Muscle of leg (tissue), 16 donors: ENCODE results near the gene PLSCR4. TPM values are rescaled to one million over a fixed set of nuclear protein-coding genes. Genes with fewer than 3 reads are reported as not detected.
"Not testable (repeated sequence)": the region's sequence is repeated elsewhere in the genome, so short reads cannot be mapped to it uniquely, and the experiment has no call there.

Experiments
- DNase-seq: peaks from one replicate; pipeline ENCODE4 v3.0.0; 2013
- H3K27ac ChIP-seq: one replicate; pipeline ENCODE4 v1.5.1; 2013; ENCODE audit warnings: mild to moderate bottlenecking, low read length, control low read depth
- H3K27me3 ChIP-seq: one replicate; pipeline ENCODE4 v1.6.1; 2013; ENCODE audit warnings: low read length; ENCODE audit not compliant: control insufficient read depth, insufficient read depth
- H3K36me3 ChIP-seq: one replicate; pipeline ENCODE4 v1.6.1; 2013; ENCODE audit warnings: low read length; ENCODE audit not compliant: control insufficient read depth, insufficient read depth
- H3K4me1 ChIP-seq: one replicate; pipeline ENCODE4 v1.6.1; 2013; ENCODE audit warnings: low read length; ENCODE audit not compliant: control insufficient read depth, insufficient read depth
- H3K4me3 ChIP-seq: one replicate; pipeline ENCODE4 v1.5.1; 2013; ENCODE audit warnings: low read length, control low read depth
- H3K9me3 ChIP-seq: replicated peaks from 2 replicates; pipeline ENCODE4 v1.6.1; 2013; ENCODE audit warnings: low read depth, low read length; ENCODE audit not compliant: control insufficient read depth
- WGBS: methylation state at CpG from one replicate; pipeline ENCODE4 v1.1.5; 2013; ENCODE audit warnings: missing lambda C conversion rate; ENCODE audit not compliant: insufficient coverage; 5-methylcytosine and 5-hydroxymethylcytosine counted together
- long read RNA-seq, 11 donors: transcript quantifications; one replicate each; lab custom pipeline, GENCODE V29; 2026
- polyA plus RNA-seq, 8 donors: library from polyadenylated mRNA; unstranded; fragments of 120-200 nt; gene quantifications; one replicate each; pipeline versions ENCODE4 v1.2.1 to v1.2.3, GENCODE V29; 2013; ENCODE audit warnings: inconsistent platforms in 1 of 8, low replicate concordance in 1 of 8; ENCODE audit not compliant: insufficient read length in 8 of 8, insufficient read depth in 1 of 8
- total RNA-seq: library from RNA; stranded (reverse); fragments of 120-200 nt; gene quantifications from one replicate; pipeline ENCODE4 v1.2.4, GENCODE V29; 2013

PLSCR4 gene
- 19.4 TPM for total RNA-seq
- 10 to 100 TPM; 10.9 to 26.2 (median 14.2) TPM for polyA plus RNA-seq
- long read RNA-seq, donor 1, partial matches to known transcripts = 0 of 2 reads
- long read RNA-seq, donor 1, other reads (novel, unspliced or antisense) = 0 of 2 reads
- long read RNA-seq, donor 2, partial matches to known transcripts = 0 of 2 reads
- long read RNA-seq, donor 2, other reads (novel, unspliced or antisense) = 0 of 2 reads
- long read RNA-seq, donor 3, partial matches to known transcripts = 0 of 8 reads
- long read RNA-seq, donor 3, other reads (novel, unspliced or antisense) = 0 of 8 reads
- long read RNA-seq, donor 4 = 0 reads
- long read RNA-seq, donor 5, partial matches to known transcripts = 0 of 5 reads
- long read RNA-seq, donor 5, other reads (novel, unspliced or antisense) = 0 of 5 reads
- long read RNA-seq, donor 6 = 0 reads
- long read RNA-seq, donor 7, partial matches to known transcripts = 0 of 5 reads
- long read RNA-seq, donor 7, other reads (novel, unspliced or antisense) = 0 of 5 reads
- long read RNA-seq, donor 8, partial matches to known transcripts = 0 of 4 reads
- long read RNA-seq, donor 8, other reads (novel, unspliced or antisense) = 0 of 4 reads
- long read RNA-seq, donor 9 = 0 reads
- long read RNA-seq, donor 10, partial matches to known transcripts = 0 of 2 reads
- long read RNA-seq, donor 10, other reads (novel, unspliced or antisense) = 0 of 2 reads
- long read RNA-seq, donor 11, partial matches to known transcripts = 0 of 4 reads
- long read RNA-seq, donor 11, other reads (novel, unspliced or antisense) = 0 of 4 reads

- under 1% methylated on average over 65 of the region's 78 CpGs for WGBS
- Histone ChIP-seq H3K27ac (peak within 1 kb of the TSS; percentile 88), H3K27me3 (peaks cover 2% of the 10 kb centered on the region), H3K9me3 (peaks cover 3% of the 10 kb centered on the region), H3K36me3 (no peaks in the 10 kb centered on the region), H3K4me1 (peaks cover 2% of the 10 kb centered on the region), H3K4me3 (peak within 1 kb of the TSS; percentile 68)
- peak; percentile 96 for DNase-seq
These were observed at the start of gene PLSCR4 for GRCh38 chr3:146250449-146251382. Gene PLSCR4 (minus strand): TSS chr3:146251105. CDS start chr3:146222071, 29,034 bp downstream.

GRCh38 chr3:146293401-146293800 lies 42.5 kb upstream of the PLSCR4 start:
- not testable (repeated sequence) for DNase-seq, H3K27ac ChIP-seq, H3K36me3 ChIP-seq, H3K4me1 ChIP-seq, H3K27me3 ChIP-seq, H3K9me3 ChIP-seq, H3K4me3 ChIP-seq
- 83% methylated on average over 1 of the region's 6 CpGs for WGBS

- Histone ChIP-seq H3K27ac (no peak overlapping the region), H3K4me1 (no peaks in the 10 kb centered on the region), H3K4me3 (no peak overlapping the region), H3K36me3 (no peaks in the 10 kb centered on the region), H3K9me3 (no peaks in the 10 kb centered on the region), H3K27me3 (no peaks in the 10 kb centered on the region)
- no peak for DNase-seq
- WGBS = no CpG with 5 or more reads among the region's 1 CpG
These were observed 33.0 kb upstream of the PLSCR4 start for GRCh38 chr3:146283781-146284445.

- no peak overlapping the region for H3K4me3 ChIP-seq
- 0% methylated on average over 1 of the region's 4 CpGs for WGBS
- DNase-seq = peak; percentile 30
- peaks cover 3% of the 10 kb centered on the region for H3K4me1 ChIP-seq
- H3K36me3 ChIP-seq = no peaks in the 10 kb centered on the region
- H3K9me3 ChIP-seq = no peaks in the 10 kb centered on the region
- H3K27ac ChIP-seq = no peak overlapping the region
- no peaks in the 10 kb centered on the region for H3K27me3 ChIP-seq
These were observed 30.0 kb upstream of the PLSCR4 start for GRCh38 chr3:146280864-146281263.

- peaks cover 3% of the 10 kb centered on the region for H3K4me1 ChIP-seq
- WGBS = 77% methylated on average over 3 of the region's 3 CpGs
- no peak overlapping the region for H3K27ac ChIP-seq
- no peak overlapping the region for H3K4me3 ChIP-seq
- DNase-seq = no peak
- H3K27me3 ChIP-seq = no peaks in the 10 kb centered on the region
- no peaks in the 10 kb centered on the region for H3K9me3 ChIP-seq
- H3K36me3 ChIP-seq = no peaks in the 10 kb centered on the region
These were observed 29.0 kb upstream of the PLSCR4 start for GRCh38 chr3:146279951-146280350.

- no CpG with 5 or more reads among the region's 2 CpGs for WGBS
- no peaks in the 10 kb centered on the region for H3K27me3 ChIP-seq
- peaks cover 5% of the 10 kb centered on the region for H3K4me1 ChIP-seq
- H3K36me3 ChIP-seq = no peaks in the 10 kb centered on the region
- DNase-seq = no peak
- no peak overlapping the region for H3K27ac ChIP-seq
- H3K4me3 ChIP-seq = no peak overlapping the region
- H3K9me3 ChIP-seq = no peaks in the 10 kb centered on the region
These were observed 28.1 kb upstream of the PLSCR4 start for GRCh38 chr3:146279013-146279412.

GRCh38 chr3:146277953-146278631 lies 27.2 kb upstream of the PLSCR4 start:
- H3K4me3 ChIP-seq = no peak overlapping the region
- H3K27me3 ChIP-seq = no peaks in the 10 kb centered on the region
- peak overlapping the region; percentile 76 for H3K27ac ChIP-seq
- H3K9me3 ChIP-seq = no peaks in the 10 kb centered on the region
- WGBS = 48% methylated on average over 2 of the region's 2 CpGs
- peaks cover 5% of the 10 kb centered on the region for H3K4me1 ChIP-seq
- H3K36me3 ChIP-seq = no peaks in the 10 kb centered on the region
- DNase-seq = peak; percentile 97

GRCh38 chr3:146275476-146275875 lies 24.6 kb upstream of the PLSCR4 start:
- 83% methylated on average over 3 of the region's 3 CpGs for WGBS
- peak; percentile 18 for DNase-seq
- Histone ChIP-seq H3K27ac (peak overlapping the region; percentile 89), H3K27me3 (no peaks in the 10 kb centered on the region), H3K4me1 (peaks cover 5% of the 10 kb centered on the region), H3K9me3 (no peaks in the 10 kb centered on the region), H3K36me3 (no peaks in the 10 kb centered on the region), H3K4me3 (no peak overlapping the region)

GRCh38 chr3:146274833-146275232 lies 23.9 kb upstream of the PLSCR4 start:
- WGBS = 8% methylated on average over 1 of the region's 1 CpG
- DNase-seq = peak; percentile 98

More at GRCh38 chr3:146274833-146275232, 23.9 kb upstream of the PLSCR4 start:
- Histone ChIP-seq H3K27me3 (no peaks in the 10 kb centered on the region), H3K4me1 (peaks cover 5% of the 10 kb centered on the region), H3K9me3 (no peaks in the 10 kb centered on the region), H3K27ac (peak overlapping the region; percentile 89), H3K36me3 (no peaks in the 10 kb centered on the region), H3K4me3 (no peak overlapping the region)
